ENCODE results near the gene EGR2.

Gene EGR2

GRCh38 chr10:62817766-62818425 lies 1.7 kb upstream of the EGR2 start:
- no peak for FAIRE-seq

- FAIRE-seq, result no peak
Observed at GRCh38 chr10:62817121-62817765, 1.1 kb upstream of the EGR2 start.

GRCh38 chr10:62816076-62816330 lies 163 bp downstream of the EGR2 start:
- FAIRE-seq, result no peak

- FAIRE-seq, result no peak
Observed at GRCh38 chr10:62815381-62816075, 638 bp downstream of the EGR2 start.

GRCh38 chr10:62814756-62815380 lies 1.3 kb downstream of the EGR2 start:
- FAIRE-seq, result no peak

- no peak for FAIRE-seq
Observed at GRCh38 chr10:62813981-62814380, 2.2 kb downstream of the EGR2 start.

- no peak for FAIRE-seq
Observed at GRCh38 chr10:62813453-62813852, 2.7 kb downstream of the EGR2 start.

GRCh38 chr10:62812672-62813439 lies 3.3 kb downstream of the EGR2 start:
- FAIRE-seq, result no peak

- FAIRE-seq, result no peak
Observed at GRCh38 chr10:62811159-62811875, 4.8 kb downstream of the EGR2 start.

- FAIRE-seq, result no peak
Observed at GRCh38 chr10:62810156-62810902, 5.8 kb downstream of the EGR2 start.

GRCh38 chr10:62806251-62806650 lies 9.9 kb downstream of the EGR2 start:
- no peak for FAIRE-seq

- no peak for FAIRE-seq
Observed at GRCh38 chr10:62805231-62806099, 10.7 kb downstream of the EGR2 start.

- no peak for FAIRE-seq
Observed at GRCh38 chr10:62804356-62805230, 11.6 kb downstream of the EGR2 start, which contains the start of gene ADO. TSS of gene ADO (plus strand) at chr10:62804720. CDS start at chr10:62805060, 340 bp downstream.

GRCh38 chr10:62803724-62804355 lies 12.3 kb downstream of the EGR2 start:
- no peak for FAIRE-seq

GRCh38 chr10:62801871-62802270 lies 14.3 kb downstream of the EGR2 start:
- FAIRE-seq, result no peak

- FAIRE-seq, result no peak
Observed at GRCh38 chr10:62796896-62797295, 19.3 kb downstream of the EGR2 start.

- no peak for FAIRE-seq
Observed at GRCh38 chr10:62795762-62796161, 20.4 kb downstream of the EGR2 start.

- no peak for FAIRE-seq
Observed at GRCh38 chr10:62795100-62795499, 21.1 kb downstream of the EGR2 start.

- no peak for FAIRE-seq
Observed at GRCh38 chr10:62794306-62794705, 21.9 kb downstream of the EGR2 start.

Measured in colon (tissue), 2 donors.